ENCODE measurements around the gene BRD9.
A peak's percentile ranks its signal among the peaks of the same experiment; 100 is the strongest.
"Not testable (repeated sequence)": the region's sequence is repeated elsewhere in the genome, so short reads cannot be mapped to it uniquely, and the experiment has no call there.

The BRD9 gene

GRCh38 chr5:854966-855743 is 37.4 kb downstream of the BRD9 start:
- H3K4me3 ChIP-seq (ENCODE audit: low read length in 2 of 2): no peak overlapping the region
- no peak overlapping the region for H2BK120ac ChIP-seq (ENCODE audit: low read depth, low read length)
- H2BK5ac ChIP-seq (ENCODE audit: low read length): peak overlapping the region; percentile 13
- WGBS, 2 donors (ENCODE audit: extremely low coverage in 2 of 2, insufficient read length in 2 of 2, insufficient replicate concordance in 1 of 2): no CpG with 5 or more reads among the region's 32 CpGs
- peaks cover 9 to 18% of the 10 kb centered on the region in 2 donors for H3K4me1 ChIP-seq (ENCODE audit: control insufficient read depth in 2 of 2, insufficient read depth in 1 of 2, low read depth in 1 of 2, low read length in 2 of 2)
- no peak overlapping the region for H3K27ac ChIP-seq (replicated peaks; ENCODE audit: low read length)
- no peak overlapping the region for H3K4ac ChIP-seq (ENCODE audit: low read length)
- no peak overlapping the region for H3K4me2 ChIP-seq (ENCODE audit: insufficient read depth, low read length, poor library complexity, severe bottlenecking)
- H2BK12ac ChIP-seq (ENCODE audit: low read length): no peak overlapping the region
- H4K91ac ChIP-seq (ENCODE audit: low read depth, low read length, poor library complexity): no peak overlapping the region
- no peak overlapping the region for H2AK5ac ChIP-seq (ENCODE audit: low read depth, low read length)
- H3K9me3 ChIP-seq (replicated peaks in 1 of 2; ENCODE audit: control insufficient read depth in 2 of 2, insufficient read depth in 1 of 2, low read depth in 1 of 2, low read length in 2 of 2): peaks cover 0 to 8% of the 10 kb centered on the region in 2 donors
- H3K79me1 ChIP-seq (ENCODE audit: low read depth, low read length): peaks cover 2% of the 10 kb centered on the region
- no peak overlapping the region for H3K14ac ChIP-seq (ENCODE audit: low read length)
- H3K23ac ChIP-seq (ENCODE audit: low read depth, low read length, poor library complexity): no peak overlapping the region
- no peak overlapping the region for H3K18ac ChIP-seq (ENCODE audit: low read length)
- no peak overlapping the region for H2AFZ ChIP-seq (ENCODE audit: low read length)
- DNase-seq (ENCODE audit: low spot score): no peak
- no peak overlapping the region for H2BK15ac ChIP-seq (ENCODE audit: low read length)
- H3K36me3 ChIP-seq (replicated peaks in 1 of 2; ENCODE audit: control insufficient read depth in 2 of 2, insufficient read depth in 2 of 2, low read length in 2 of 2): peaks cover 0 to 4% of the 10 kb centered on the region in 2 donors
- no peak overlapping the region for H4K8ac ChIP-seq (ENCODE audit: low read depth, low read length)
- no peak overlapping the region for H3K9ac ChIP-seq (ENCODE audit: low read depth, low read length, poor library complexity)
- H3K27me3 ChIP-seq (ENCODE audit: control insufficient read depth in 3 of 3, insufficient read depth in 3 of 3, low read depth in 1 of 3, low read length in 3 of 3): peaks cover 0 to 2% (median 0%) of the 10 kb centered on the region in 3 experiments

GRCh38 chr5:854217-854616 is 38.4 kb downstream of the BRD9 start:
- Histone ChIP-seq H3K27me3 (ENCODE audit: control insufficient read depth in 3 of 3, insufficient read depth in 3 of 3, low read depth in 1 of 3, low read length in 3 of 3) (peaks cover 0 to 2% (median 0%) of the 10 kb centered on the region in 3 experiments), H3K4me3 (ENCODE audit: low read length in 2 of 2) (no peak overlapping the region), H2BK12ac (ENCODE audit: low read length) (no peak overlapping the region), H3K23ac (ENCODE audit: low read depth, low read length, poor library complexity) (no peak overlapping the region), H3K18ac (ENCODE audit: low read length) (peak overlapping the region; percentile 17), H3K4ac (ENCODE audit: low read length) (no peak overlapping the region), H2AK5ac (ENCODE audit: low read depth, low read length) (no peak overlapping the region), H3K9me3 (replicated peaks in 1 of 2; ENCODE audit: control insufficient read depth in 2 of 2, insufficient read depth in 1 of 2, low read depth in 1 of 2, low read length in 2 of 2) (peaks cover 0 to 8% of the 10 kb centered on the region in 2 donors), H3K4me1 (ENCODE audit: control insufficient read depth in 2 of 2, insufficient read depth in 1 of 2, low read depth in 1 of 2, low read length in 2 of 2) (peaks cover 19 to 27% of the 10 kb centered on the region in 2 donors), H2BK15ac (ENCODE audit: low read length) (no peak overlapping the region), H3K79me1 (ENCODE audit: low read depth, low read length) (peaks cover 2% of the 10 kb centered on the region), H3K4me2 (ENCODE audit: insufficient read depth, low read length, poor library complexity, severe bottlenecking) (no peak overlapping the region), H3K14ac (ENCODE audit: low read length) (no peak overlapping the region), H4K8ac (ENCODE audit: low read depth, low read length) (no peak overlapping the region), H3K27ac (replicated peaks; ENCODE audit: low read length) (no peak overlapping the region), H2BK120ac (ENCODE audit: low read depth, low read length) (no peak overlapping the region), H4K91ac (ENCODE audit: low read depth, low read length, poor library complexity) (no peak overlapping the region), H3K9ac (ENCODE audit: low read depth, low read length, poor library complexity) (no peak overlapping the region), H2BK5ac (ENCODE audit: low read length) (peak overlapping the region; percentile 53), H3K36me3 (replicated peaks in 1 of 2; ENCODE audit: control insufficient read depth in 2 of 2, insufficient read depth in 2 of 2, low read length in 2 of 2) (no peaks in the 10 kb centered on the region), H2AFZ (ENCODE audit: low read length) (no peak overlapping the region)
- DNase-seq (ENCODE audit: low spot score): no peak
- WGBS, 2 donors (ENCODE audit: extremely low coverage in 2 of 2, insufficient read length in 2 of 2, insufficient replicate concordance in 1 of 2): no CpG with 5 or more reads among the region's 13 CpGs

- H3K27ac ChIP-seq (replicated peaks; ENCODE audit: low read length); H2BK5ac ChIP-seq (ENCODE audit: low read length); H4K91ac ChIP-seq (ENCODE audit: low read depth, low read length, poor library complexity); H3K4me2 ChIP-seq (ENCODE audit: insufficient read depth, low read length, poor library complexity, severe bottlenecking); H3K18ac ChIP-seq (ENCODE audit: low read length); H3K27me3 ChIP-seq (ENCODE audit: control insufficient read depth in 3 of 3, insufficient read depth in 3 of 3, low read depth in 1 of 3, low read length in 3 of 3); H3K9ac ChIP-seq (ENCODE audit: low read depth, low read length, poor library complexity); H2BK120ac ChIP-seq (ENCODE audit: low read depth, low read length); H4K8ac ChIP-seq (ENCODE audit: low read depth, low read length); H3K9me3 ChIP-seq (replicated peaks in 1 of 2; ENCODE audit: control insufficient read depth in 2 of 2, insufficient read depth in 1 of 2, low read depth in 1 of 2, low read length in 2 of 2); H3K4ac ChIP-seq (ENCODE audit: low read length); H2AK5ac ChIP-seq (ENCODE audit: low read depth, low read length); H2BK15ac ChIP-seq (ENCODE audit: low read length); DNase-seq (ENCODE audit: low spot score); H2AFZ ChIP-seq (ENCODE audit: low read length); H3K36me3 ChIP-seq (replicated peaks in 1 of 2; ENCODE audit: control insufficient read depth in 2 of 2, insufficient read depth in 2 of 2, low read length in 2 of 2); H3K23ac ChIP-seq (ENCODE audit: low read depth, low read length, poor library complexity); H2BK12ac ChIP-seq (ENCODE audit: low read length); H3K4me3 ChIP-seq (ENCODE audit: low read length in 2 of 2); H3K79me1 ChIP-seq (ENCODE audit: low read depth, low read length): not testable (repeated sequence)
- no CpG with 5 or more reads among the region's 18 CpGs for WGBS, 2 donors (ENCODE audit: extremely low coverage in 2 of 2, insufficient read length in 2 of 2, insufficient replicate concordance in 1 of 2)
- Histone ChIP-seq H3K4me1 (ENCODE audit: control insufficient read depth in 2 of 2, insufficient read depth in 1 of 2, low read depth in 1 of 2, low read length in 2 of 2) (peaks cover 23 to 25% of the 10 kb centered on the region in 2 donors), H3K14ac (ENCODE audit: low read length) (peak overlapping the region; percentile 38)
Measured at GRCh38 chr5:853416-854090, 39.0 kb downstream of the BRD9 start.
